Stimulated activated CD8-positive, alpha-beta memory T cell treated with anti-CD3 and anti-CD28 coated beads, Interleukin-15, amount 100 ng/mL, for 24 hours (primary cell): ENCODE results near the gene PHC3.
"Not testable (repeated sequence)": the region's sequence is repeated elsewhere in the genome, so short reads cannot be mapped to it uniquely, and the experiment has no call there.

Experiments
- DNase-seq: peaks from one replicate; pipeline ENCODE4 v3.0.0-alpha.2; 2020; ENCODE audit warnings: low read depth

The PHC3 gene

DNA sequence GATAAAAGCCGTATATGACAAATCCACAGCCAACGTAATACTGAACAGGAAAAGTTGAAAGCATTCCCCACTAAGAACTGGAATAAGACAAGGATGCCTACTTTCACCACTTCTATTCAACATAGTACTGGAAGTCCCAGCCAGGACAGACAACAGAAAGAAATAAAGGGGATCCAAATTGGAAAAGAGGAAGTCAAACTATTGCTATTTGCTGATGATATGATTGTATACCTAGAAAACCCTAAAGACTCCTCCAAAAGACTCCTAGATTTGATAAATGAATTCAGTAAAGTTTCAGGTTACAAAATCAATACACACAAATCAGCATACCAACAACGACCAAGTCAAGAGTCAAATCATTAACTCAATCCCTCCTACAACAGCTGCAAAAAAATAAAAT, 14.2 kb upstream of the PHC3 start:
- not testable (repeated sequence) for DNase-seq

DNA sequence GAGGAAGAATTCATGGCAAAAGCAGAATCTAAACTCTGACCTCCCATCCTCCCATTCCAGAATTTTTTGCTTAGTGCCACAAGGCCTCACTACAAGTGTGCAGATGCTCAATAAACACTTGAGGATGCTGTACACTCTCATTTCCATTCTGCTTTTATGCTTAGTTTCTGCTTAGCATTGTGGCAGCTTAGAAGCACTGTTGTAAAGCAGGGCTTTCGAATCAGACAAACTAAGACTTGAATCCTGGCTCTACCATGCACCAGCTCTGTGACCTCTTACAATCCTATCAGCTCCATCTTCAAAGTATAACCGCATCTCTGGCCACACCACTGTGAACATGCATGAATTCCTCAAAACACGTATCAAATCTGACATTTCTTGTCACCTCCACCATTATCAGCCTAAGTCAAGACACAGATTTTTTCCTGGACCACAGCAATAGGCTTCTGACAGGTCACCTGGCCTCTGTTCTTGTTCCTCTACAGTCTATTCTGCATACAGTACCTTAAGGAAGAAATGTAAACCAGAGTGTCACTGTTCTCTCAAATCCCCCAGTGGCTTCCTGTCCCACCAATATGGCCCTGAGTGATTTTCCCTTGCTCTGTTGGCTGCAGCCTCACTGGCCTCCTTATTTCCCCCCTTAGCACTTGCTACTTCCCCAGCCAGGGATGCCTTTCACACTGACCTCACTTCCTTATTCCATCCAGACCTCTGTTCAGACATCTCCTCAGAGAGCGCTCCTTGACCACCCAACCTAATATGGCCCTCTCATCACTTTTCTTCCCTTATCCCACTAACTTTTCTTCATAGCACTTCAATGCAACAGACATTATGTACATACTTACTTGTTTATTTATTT, 8.1 kb upstream of the PHC3 start:
- no peak for DNase-seq

DNA sequence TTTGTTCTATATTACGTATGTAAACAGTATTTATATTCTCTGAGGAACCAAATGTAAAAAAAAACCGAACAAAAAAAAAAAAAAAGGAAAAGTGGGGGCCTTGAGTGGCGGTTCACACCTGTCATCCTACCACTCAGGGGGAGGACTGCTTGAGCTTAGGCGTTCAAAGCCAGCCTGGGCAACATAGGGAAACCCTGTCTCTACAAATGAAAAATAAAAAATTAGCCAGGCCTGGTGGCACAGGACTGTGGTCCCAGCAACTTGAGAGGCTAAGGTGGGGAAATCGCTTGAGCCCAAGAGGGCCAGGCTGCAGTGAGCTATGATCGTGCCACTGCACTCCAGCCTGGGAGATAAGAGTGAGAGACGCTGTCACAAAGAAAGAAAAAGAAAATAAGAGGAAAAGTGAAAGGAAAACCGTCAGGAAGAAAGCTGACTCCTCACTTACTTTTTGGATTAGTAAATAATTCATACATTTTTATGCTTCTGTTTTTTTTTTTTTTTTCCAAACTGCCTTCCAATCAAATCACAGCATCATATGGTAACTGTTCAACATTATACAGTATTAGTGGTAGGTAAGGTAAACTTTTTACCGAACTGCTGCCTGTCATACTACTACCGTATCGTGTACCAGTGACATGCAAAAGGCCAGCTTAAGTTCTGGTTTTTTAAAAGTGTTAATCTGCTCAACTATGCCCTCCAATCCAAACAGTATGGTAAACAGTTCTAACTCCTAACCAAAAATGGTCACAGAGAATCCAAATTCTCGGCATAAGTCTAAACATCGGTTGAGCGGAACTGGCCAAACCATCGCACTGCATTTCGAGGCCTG, 1.2 kb downstream of the PHC3 start:
- no peak for DNase-seq

DNA sequence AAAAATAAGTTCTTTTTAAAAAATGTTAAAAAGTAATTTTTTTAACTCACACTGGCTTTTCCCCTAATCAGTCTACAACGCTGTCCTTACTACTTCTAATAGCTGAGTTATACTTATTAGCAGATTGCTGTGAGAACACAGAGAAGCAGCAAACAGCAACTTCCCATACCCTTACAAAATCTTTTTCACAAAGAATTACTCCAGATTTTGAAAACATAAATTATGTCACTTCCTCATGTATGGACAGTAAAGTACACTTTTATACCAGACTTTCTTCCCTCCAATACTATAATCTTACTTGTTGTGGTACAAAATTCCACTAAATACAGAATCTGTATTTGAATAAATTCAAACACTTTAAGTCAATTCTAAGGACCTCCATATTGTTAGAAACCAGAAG, 2.1 kb downstream of the PHC3 start:
- no peak for DNase-seq

DNA sequence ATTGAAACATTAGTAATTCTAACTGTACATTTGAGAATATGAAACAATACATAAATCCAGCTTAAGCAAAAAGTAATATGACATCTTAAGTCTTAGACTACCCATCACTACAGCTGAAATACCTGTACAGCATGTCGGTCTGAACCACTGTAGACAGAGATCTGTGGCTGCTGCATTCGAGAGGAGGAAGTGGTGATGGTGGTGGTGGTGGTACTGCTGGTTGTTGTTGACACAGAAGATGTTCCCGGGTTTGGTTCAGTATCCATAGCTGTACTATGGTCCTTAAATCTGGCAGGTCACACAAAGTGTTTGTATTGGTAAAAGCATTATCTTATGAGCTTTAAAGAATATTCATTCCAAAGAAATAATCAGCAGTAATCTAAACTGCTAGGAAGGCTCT, 2.9 kb downstream of the PHC3 start:
- no peak for DNase-seq

DNA sequence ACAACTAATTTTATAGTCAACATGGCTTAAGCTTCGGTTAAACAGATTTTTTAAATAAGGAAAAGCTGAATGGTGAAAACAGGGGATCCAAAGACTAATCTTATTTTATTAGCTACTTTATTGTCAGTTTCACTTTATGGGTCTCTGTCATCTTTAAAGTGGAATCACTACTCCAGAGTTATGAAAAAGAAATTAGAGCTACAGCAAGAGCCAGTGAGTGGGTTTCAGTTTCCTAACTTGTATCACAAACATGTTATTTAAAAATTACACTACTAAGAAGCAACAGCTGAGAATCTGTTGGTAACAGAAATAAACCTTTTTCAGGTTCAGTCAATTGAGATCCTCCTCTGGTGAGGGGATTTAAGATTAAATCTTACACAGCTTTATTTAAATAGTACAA, 10.0 kb downstream of the PHC3 start:
- DNase-seq = no peak

DNA sequence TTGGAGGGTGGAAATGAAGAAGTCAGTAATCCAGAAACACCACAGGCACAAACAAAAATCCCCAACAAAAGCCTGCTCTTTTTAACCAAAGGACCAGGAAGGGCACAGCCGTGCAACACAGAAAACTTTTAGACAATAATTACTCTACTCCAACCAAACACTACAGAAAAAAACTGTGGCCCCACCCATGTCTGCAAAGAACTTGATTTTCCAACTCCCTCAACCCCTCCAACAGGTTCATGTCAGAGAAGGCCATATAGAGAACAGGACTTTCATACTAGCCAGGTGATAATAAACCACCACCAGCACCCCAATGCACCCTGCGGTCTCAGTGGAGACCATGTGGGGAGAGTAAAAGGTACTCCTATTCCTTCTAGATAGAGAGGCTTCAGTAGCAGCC, 16.8 kb downstream of the PHC3 start:
- DNase-seq = no peak

DNA sequence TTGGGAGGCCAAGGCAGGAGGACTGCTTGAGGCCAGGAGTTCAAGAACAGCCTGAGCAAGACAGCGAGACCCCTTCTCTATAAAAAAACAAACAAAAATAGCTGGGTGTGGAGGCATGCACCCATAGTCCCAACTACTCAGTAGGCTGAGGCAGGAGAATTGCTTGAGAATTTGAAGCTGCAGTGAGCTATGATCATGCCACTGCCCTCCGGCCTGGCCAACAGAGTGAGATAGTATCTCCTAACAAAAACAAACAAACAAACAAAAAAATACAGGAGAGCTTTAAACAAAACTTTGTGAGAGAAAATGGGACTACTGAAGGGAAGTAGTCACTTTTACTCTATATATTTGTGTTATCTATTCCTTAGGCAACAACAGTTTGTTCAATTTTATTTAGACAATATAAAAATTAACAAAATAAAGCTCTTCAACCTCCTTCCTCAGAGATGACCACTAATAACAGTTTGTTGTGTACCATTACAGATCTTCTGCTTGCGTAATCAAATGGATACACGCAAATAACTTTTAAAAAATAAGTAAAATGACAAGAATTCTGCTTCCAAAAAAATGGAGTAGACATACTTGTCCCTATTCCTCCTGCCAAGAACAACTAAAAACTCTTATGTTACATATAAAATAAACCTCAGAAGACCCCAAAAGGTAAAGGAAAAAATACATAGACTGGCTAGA, 17.4 kb downstream of the PHC3 start:
- no peak for DNase-seq

DNA sequence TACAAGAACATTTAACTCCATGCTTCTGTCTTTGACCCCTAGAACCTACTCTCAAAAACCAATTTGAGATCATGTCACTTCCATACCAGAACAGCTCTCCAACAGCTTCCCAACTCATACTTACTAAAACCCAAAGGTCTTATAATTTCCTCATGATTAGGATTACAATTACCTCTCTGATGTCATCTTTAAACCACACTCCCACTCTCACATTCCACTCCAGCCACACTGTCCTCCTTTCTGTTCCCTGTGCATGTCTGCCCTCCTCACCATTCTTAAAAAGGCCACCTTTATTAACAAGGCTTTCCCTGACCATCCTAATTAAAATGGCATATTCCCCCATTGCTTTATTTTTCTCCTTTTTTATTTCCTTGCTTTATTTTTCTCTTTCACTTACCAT, 18.9 kb downstream of the PHC3 start:
- no peak for DNase-seq

DNA sequence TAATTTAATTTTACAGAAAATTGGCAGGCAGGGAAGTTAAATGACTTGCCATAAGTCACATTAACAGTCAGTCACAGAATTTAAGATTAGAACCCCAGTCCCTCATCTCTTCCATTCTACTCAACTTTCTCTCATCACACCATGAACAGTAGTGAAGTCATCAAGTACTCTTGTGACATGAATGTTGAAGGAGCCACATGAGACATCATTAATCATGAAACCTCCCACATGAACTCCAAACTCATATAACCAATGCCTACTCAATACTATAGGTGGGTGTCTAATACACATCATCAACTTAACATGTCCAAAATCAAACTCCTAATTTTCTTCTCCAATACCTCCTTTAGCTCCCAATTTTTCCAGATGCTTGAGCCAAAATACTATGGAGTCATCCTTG, 19.5 kb downstream of the PHC3 start:
- no peak for DNase-seq

DNA sequence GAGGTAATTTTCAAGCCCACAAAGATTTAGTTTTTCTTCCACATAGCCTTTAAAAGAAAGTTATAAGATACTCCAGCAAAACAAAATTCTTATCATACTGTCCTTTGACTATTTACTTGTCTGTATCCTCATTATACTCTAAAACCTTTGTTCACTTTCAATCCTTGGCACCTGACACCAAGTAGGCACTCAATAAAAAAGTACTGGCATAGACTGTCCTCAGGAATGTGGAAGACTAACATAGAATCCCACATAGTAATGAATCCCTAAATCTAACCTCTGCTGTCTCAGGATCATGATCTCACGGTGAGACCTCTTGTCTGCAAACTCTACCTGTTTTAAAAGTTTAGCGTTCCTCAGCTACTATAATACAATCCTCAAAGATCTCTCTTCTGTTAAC, 21.6 kb downstream of the PHC3 start:
- DNase-seq = no peak

DNA sequence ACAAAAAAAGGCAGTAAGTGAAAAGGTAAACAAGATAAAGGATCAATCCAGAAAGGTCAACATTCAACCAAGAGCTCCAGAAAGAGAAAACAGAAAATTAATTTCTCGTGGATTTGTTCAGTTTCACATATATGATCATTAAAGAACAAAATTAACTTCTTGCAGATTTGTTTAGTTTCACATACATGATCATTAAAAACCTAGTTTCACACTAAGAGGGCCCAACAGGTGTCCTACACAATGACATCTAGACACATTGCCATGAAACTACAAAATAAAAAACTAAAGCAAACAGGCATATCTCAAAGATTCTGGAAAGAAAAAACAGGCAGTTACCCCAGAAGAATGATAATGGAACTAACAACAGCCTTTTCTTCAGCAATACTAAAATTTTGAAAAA, 22.1 kb downstream of the PHC3 start:
- no peak for DNase-seq

DNA sequence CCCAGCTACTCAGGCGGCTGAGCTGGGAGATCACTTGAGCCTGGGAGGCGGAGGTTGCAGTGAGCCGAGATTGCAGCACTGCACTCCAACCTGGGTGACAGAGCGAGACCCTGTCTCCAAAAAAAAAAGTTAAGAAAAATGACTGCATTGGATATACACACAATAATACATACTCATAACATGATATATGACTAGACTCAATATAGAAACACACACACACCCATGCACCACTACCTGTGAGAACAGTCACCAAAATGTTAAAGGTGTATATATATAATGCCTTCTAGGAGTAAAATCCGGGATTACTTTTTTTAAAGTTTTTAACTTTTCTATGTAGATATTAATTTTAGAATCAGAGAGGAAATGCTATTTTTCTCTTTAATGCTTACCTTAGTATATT, 25.9 kb downstream of the PHC3 start:
- no peak for DNase-seq

DNA sequence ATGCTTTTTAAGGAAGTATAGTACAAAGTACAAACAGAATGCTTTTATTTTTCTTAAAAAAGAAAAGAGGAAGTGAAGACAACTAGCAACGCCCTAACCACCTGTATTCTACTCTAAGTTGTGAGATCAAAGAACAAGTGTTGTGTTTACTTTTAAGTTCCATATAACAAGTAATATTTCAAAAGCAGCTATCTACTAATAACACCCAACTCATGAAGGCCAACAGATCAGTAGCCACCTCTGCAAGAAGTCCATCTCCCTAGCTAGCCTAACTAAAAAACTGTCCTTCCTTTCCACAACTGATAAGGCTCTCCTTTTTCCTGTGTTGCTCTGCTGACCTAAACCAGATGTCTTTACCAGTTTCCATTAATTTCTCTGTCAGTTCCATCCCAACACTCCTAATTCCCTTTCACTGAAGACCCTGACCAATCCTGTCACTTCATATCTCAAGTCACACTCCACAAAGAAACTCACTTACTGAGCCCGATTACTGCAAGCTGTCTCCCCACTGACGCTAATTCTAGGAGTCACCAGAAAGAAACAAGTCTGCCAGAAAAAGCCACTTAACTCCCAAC, 26.9 kb downstream of the PHC3 start:
- DNase-seq = no peak

DNA sequence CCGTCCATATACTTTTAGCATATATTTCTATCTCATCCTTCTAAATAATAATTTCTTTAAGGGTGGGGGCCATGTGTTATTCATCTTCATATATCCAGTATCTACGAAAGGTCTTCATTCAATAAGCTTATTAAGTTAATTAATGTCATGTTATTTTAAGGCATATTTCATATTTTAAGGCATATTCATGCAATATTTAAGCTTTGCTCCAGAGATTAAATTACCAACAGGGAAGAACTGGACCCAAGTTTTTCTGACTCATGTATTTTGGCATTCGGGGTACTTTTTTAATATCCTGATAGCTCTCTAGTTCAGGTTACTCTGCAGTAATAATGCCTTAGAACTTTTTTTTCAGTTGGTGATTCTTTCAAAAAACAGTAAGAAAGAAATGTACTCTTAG, 27.4 kb downstream of the PHC3 start:
- no peak for DNase-seq

DNA sequence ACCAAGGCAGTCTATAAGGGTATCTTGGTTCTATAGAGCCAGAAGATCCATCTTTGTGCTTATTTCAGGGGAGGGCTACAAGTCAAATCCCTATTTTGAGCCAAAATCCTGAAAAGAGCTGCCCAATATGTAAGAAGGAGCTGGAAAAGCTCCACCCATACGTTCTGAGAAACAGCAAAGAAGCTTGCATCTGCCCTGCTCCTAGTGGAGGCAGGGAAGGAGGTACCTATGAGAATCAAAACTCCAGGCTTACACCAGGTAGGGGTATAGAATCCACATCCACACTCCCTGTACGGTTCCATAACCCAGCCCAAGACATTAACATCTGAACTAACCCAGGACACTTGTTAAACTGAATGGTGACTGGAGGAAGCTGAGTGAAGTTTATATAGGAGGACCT, 30.0 kb downstream of the PHC3 start:
- no peak for DNase-seq

DNA sequence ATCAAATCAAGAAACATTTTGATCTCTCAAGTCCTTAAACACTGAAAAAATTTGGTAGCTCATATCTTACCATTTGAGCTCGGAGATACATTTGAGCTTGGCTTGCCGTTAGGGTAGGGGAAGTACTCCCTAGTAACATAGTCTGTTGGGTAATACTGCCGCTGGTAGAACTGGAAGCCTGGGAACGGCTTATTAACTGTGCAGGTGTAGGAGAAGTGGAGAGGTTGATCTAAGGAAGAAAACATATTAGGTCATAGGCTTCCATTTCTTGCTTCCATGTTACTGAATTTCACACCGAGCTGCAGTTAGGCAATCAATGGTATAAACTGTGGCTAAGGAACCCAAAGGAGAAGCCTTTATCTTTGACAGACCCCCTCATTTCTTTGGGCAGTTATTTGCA, 32.5 kb downstream of the PHC3 start:
- DNase-seq = no peak

DNA sequence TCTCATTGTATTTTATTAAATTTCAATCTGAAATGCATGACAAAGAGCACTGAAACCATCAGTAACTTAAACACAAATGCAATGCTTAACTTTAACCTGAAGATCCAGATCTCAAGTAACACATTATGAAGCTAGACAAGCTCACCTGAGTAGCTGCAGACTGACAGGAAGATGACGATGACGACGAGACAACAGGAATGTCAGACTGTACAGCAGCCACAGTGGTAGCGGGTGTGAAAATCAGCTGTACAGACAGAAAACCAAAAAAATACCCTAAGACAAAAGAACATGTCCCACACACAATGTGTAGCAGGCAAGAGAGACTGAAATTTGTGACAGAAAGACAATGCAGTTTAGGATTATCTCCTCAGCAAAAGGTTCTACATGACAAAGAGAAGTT, 36.3 kb downstream of the PHC3 start:
- no peak for DNase-seq

DNA sequence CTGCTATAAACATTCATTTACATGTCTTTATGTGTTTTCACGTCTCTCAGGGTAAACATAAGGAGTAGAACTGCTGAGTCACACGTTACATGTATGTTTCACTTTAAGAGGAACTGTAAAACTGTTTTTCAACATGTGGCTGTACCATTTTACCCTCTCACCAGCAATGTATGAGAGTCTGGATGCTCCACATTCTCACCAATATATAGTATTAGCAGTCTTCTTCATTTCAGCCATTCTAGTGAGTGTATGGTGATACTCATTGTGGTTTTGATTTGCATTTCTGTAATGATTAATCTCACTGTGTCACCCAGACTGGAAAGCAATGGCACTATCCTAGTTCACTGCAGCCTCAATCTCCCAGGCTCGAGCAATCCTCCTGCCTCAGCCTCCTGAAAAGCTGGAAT, 37.1 kb downstream of the PHC3 start:
- DNase-seq = no peak

DNA sequence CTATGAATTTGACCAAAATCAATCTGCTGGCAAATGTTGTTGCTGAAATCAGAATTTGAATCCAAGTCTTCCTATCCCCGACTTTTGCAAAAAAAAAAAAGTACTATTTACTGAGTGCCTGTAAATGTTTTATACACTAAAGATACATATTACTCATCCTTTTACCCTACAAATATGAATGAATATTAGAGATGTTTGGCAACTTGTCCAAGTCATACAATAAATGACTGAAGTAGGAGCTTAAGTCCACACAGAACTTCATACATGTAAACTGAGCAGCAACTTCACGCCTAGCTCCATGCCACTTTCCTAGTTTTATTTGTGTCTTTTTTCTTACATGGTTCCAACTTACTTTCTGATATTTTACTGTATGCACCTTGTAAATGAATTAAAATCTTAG, 39.2 kb downstream of the PHC3 start:
- no peak for DNase-seq

DNA sequence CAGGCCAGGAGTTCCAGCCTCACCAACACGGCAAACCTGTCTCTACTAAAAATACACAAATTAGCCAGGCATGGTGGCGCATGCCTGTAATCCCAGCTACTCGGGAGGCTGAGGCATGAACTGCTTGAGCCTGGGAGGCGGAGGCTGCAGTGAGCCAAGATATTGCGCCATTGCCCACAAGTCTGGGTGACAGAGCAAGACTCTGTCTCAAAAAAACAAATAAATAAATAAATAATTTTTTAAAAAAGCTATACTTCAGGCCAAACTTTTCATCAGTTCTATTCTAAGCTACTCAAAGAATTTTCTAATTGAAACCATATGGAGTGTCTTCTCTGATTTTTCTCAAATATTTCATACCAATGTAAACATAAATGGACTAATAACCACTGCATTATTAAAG, 43.5 kb downstream of the PHC3 start:
- DNase-seq = no peak

DNA sequence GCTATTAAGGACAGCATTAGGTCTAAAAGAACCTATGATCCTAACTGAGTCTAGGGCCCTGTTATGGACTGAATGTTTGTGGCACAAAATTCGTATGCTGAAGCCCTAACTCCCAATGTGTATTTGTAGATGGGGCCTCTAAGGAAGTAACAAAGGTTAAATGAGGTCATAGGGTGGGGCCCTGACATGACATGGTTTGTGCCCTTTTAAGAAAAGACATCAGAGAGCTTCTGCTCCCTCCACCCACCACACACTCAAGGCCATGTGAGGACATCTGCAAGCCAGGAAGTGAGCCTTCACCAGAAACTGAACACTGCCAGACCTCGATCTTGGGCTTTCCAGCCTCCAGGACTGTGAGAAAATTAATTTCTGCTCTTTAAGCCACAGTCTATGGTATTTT, 49.2 kb downstream of the PHC3 start:
- no peak for DNase-seq

DNA sequence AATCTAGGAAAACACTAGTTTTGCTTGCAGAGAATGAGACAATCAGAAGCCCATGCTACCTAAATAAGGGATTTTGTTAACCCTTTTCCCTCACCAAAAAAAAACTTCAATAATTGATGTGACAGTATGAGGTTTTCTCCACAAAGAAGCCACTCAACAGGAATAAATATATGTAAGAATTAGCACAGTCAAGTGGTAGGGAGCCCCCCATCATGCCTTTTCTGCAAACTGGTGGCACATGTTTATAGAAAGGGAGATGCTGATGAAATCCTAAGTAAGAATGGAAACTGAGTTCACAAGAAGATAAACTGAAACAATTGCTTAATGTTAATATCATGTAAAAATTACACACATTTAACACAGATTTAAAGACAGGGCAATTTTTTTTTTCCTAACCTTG, 51.0 kb downstream of the PHC3 start:
- DNase-seq = no peak
